ENCODE results near the gene WNK2.

The WNK2 gene

GRCh38 chr9:93194221-93194625 is 10.3 kb downstream of the WNK2 start:
- TF ChIP-seq MYC (IDR thresholded peaks at IDR 0.05; ENCODE audit: low read depth, low read length) = no peak
- no peak for TF ChIP-seq MAX (IDR thresholded peaks at IDR 0.05; ENCODE audit: low read depth, low read length)
- TF ChIP-seq POLR2A (IDR thresholded peaks at IDR 0.05; ENCODE audit: extremely low read depth, insufficient read length) = no peak
- TF ChIP-seq CTCF (IDR thresholded peaks at IDR 0.05; ENCODE audit: low read depth, low read length) = no peak
- no peak for DNase-seq (ENCODE audit: low read depth)
- H3K4me3 ChIP-seq (ENCODE audit: low read depth, low read length) = no peak overlapping the region

- H3K4me3 ChIP-seq (ENCODE audit: low read depth, low read length) = no peak overlapping the region
- TF ChIP-seq MAX (IDR thresholded peaks at IDR 0.05; ENCODE audit: low read depth, low read length) (no peak), POLR2A (IDR thresholded peaks at IDR 0.05; ENCODE audit: extremely low read depth, insufficient read length) (no peak), MYC (IDR thresholded peaks at IDR 0.05; ENCODE audit: low read depth, low read length) (no peak), CTCF (IDR thresholded peaks at IDR 0.05; ENCODE audit: low read depth, low read length) (no peak)
- no peak for DNase-seq (ENCODE audit: low read depth)
These were observed 10.7 kb downstream of the WNK2 start for GRCh38 chr9:93194641-93195040.

DNA sequence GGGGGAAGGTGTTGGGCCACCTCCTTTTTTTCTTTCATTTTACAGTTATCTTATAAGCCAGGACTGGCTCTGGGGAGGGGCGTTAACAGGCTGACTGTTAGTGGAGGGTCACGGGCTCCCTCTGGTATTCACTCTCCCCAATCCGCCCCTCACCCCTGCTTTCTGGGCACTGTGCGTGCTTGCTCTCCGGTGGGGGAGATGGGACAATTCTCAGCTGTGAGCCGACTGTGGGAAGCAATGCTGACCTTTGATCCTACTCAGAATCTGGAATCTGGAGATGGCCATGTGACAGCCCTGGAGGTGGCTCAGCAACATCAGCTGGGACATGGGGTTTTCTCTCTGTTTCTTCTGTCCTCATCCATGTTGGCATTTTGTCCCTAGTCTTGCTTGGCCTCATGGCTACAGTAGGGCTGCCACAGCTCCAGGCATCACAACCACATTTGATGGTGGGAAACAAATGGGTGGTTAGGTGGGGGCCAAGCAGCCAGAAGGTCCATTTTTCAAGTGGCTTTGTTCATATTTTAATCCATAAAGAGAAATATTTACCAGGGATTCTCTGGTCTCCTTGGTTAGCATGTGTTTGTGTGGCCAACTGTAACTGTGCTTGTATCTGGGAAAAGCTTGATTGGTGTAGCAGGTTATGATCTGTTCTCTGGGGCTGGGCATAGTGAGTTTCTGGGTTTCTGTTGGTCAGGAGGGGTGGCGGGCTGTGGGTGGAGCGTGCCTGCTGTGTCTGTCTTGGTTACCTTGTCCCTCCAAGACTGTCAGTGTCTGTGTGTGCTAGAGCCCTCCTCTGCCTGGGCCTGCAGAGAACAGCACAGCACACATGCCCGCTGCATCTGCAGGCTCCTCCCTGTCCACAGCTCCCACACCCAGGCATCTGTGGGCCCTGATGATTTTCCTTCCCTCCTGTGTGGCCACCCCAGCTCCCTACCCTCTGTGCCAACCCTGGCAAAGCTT is 12.4 kb downstream of the WNK2 start:
- no peak overlapping the region for H3K4me3 ChIP-seq (ENCODE audit: low read depth, low read length)
- DNase-seq (ENCODE audit: low read depth) = no peak
- TF ChIP-seq CTCF (IDR thresholded peaks at IDR 0.05; ENCODE audit: low read depth, low read length) (no peak), MAX (IDR thresholded peaks at IDR 0.05; ENCODE audit: low read depth, low read length) (no peak), MYC (IDR thresholded peaks at IDR 0.05; ENCODE audit: low read depth, low read length) (no peak), POLR2A (IDR thresholded peaks at IDR 0.05; ENCODE audit: extremely low read depth, insufficient read length) (no peak)

DNA sequence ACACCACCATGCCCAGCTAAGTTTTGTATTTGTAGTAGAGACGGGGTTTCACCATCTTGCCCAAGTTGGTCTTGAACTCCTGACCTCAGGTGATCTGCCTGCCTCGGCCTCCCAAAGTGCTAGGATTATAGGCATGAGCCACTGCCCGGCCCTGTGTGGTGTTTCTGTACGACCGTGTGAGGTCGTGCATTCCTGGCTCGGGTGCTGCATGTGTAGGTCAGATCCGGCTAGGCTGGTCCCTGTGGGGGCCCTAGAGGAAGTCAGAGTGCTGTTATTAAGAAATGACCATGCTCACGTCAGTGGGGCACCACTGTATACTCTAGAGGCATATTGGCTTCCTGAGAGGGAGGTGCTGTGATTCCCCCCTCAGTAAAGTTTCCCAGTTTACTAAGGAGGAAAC is 13.7 kb downstream of the WNK2 start:
- no peak overlapping the region for H3K4me3 ChIP-seq (ENCODE audit: low read depth, low read length)
- DNase-seq (ENCODE audit: low read depth) = no peak
- TF ChIP-seq CTCF (IDR thresholded peaks at IDR 0.05; ENCODE audit: low read depth, low read length) (no peak), MYC (IDR thresholded peaks at IDR 0.05; ENCODE audit: low read depth, low read length) (no peak), MAX (IDR thresholded peaks at IDR 0.05; ENCODE audit: low read depth, low read length) (no peak), POLR2A (IDR thresholded peaks at IDR 0.05; ENCODE audit: extremely low read depth, insufficient read length) (no peak)

- no peak overlapping the region for H3K4me3 ChIP-seq (ENCODE audit: low read depth, low read length)
- no peak for DNase-seq (ENCODE audit: low read depth)
- TF ChIP-seq POLR2A (IDR thresholded peaks at IDR 0.05; ENCODE audit: extremely low read depth, insufficient read length) = no peak
- TF ChIP-seq CTCF (IDR thresholded peaks at IDR 0.05; ENCODE audit: low read depth, low read length) = no peak
- TF ChIP-seq MAX (IDR thresholded peaks at IDR 0.05; ENCODE audit: low read depth, low read length) = no peak
- no peak for TF ChIP-seq MYC (IDR thresholded peaks at IDR 0.05; ENCODE audit: low read depth, low read length)
These were observed 14.3 kb downstream of the WNK2 start for GRCh38 chr9:93198117-93198837.
